ENCODE data around the gene CCL13.

GRCh38 chr17:34321964-34322363, 34.3 kb upstream of the CCL13 start:
- TF ChIP-seq CTCF (IDR thresholded peaks at IDR 0.05) (no peak), MAFK (IDR thresholded peaks at IDR 0.05; ENCODE audit: partially characterized antibody) (no peak), RAD21 (conservative IDR thresholded peaks at IDR 0.05 in 1 of 2, IDR thresholded peaks at IDR 0.05 in 1 of 2) (no peak), POLR2A (IDR thresholded peaks at IDR 0.05; ENCODE audit: low read length) (no peak)
